ENCODE results near the gene DBNL. TPM values are rescaled to one million over a fixed set of nuclear protein-coding genes. Genes with fewer than 3 reads are reported as not detected.

Gene DBNL
- polyA plus RNA-seq, 4 donors: 64.7 to 97.5 (median 67.9) TPM

DNA sequence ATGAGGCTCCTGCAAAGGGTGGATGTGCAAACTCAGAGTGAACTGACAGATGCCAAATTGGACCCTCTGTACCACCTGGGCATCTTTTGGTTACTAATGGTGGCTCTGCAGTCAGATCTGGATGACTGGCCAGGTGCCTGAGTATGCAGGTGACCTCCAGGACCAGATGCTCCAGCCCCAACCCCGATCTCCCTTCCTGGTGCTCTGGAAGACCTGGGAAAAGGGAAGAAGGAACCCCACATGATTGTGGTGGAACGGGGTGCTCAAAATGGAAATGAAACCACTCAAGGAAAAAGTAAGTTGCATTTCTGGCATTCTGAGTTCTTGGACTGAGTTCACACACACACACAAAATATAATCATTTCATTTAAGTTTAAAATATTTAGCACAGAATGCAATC lies 49.9 kb downstream of the DBNL start:
- Histone ChIP-seq H3K27ac (ENCODE audit: low read depth in 1 of 3, low read length in 2 of 3) (no peak overlapping the region), H3K4me1 (ENCODE audit: control insufficient read depth in 3 of 3, insufficient read depth in 2 of 3, low read depth in 1 of 3, low read length in 2 of 3) (no peaks in the 10 kb centered on the region), H3K9me3 (ENCODE audit: control insufficient read depth in 2 of 2, insufficient read depth in 1 of 2, low read depth in 1 of 2, low read length in 1 of 2) (no peaks in the 10 kb centered on the region), H3K36me3 (ENCODE audit: control insufficient read depth in 3 of 3, insufficient read depth in 2 of 3, low read depth in 1 of 3, low read length in 3 of 3) (no peaks in the 10 kb centered on the region), H3K27me3 (ENCODE audit: control insufficient read depth in 3 of 3, insufficient read depth in 3 of 3, low read length in 3 of 3) (no peaks in the 10 kb centered on the region), H3K4me3 (ENCODE audit: low read depth in 1 of 3, low read length in 3 of 3) (no peak overlapping the region)
- DNase-seq (no peak), FAIRE-seq (no peak)
- WGBS, 3 donors: 63 to 86% (median 63%) methylated on average over 2 of the region's 2 CpGs

DNA sequence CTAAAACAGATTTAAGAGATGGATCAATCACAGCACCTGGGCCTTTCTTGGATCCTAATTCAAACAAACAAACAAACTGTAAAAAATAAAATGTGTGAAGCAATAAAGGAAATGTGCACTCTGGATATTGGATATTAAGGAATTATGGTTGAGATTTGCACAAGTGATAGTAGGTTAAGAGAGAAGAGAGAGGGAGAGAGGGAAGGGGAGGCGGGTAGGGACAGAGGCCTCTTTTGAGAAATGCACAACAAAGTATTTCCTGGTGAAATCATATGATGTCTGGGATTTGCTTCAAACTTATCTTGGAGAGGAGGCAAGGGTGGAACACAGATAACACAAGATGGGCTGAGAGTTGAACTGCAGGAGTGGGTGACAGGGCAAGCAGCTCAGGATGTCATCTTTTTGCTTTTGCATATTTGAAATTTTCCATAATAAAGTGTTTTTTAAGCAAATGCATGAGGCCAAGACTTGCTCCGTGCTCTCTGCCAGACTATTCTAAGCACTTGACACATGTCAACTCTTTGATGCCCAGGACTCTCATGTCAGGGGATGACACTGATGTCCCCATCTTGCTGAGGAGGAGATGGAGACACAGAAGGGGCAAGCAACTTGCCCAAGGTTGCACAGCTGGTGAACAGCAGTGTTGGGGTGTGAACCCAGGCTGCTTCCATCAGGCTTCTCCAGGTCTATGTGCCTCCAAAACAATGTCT lies 50.5 kb downstream of the DBNL start:
- no peak overlapping the region for H3K4me3 ChIP-seq (ENCODE audit: low read depth in 1 of 3, low read length in 3 of 3)
- H3K4me1 ChIP-seq (ENCODE audit: control insufficient read depth in 3 of 3, insufficient read depth in 2 of 3, low read depth in 1 of 3, low read length in 2 of 3): no peaks in the 10 kb centered on the region
- no peaks in the 10 kb centered on the region for H3K27me3 ChIP-seq (ENCODE audit: control insufficient read depth in 3 of 3, insufficient read depth in 3 of 3, low read length in 3 of 3)
- H3K27ac ChIP-seq (ENCODE audit: low read depth in 1 of 3, low read length in 2 of 3): peak overlapping the region in 1 of 3 donors; percentile 15
- 54 to 86% (median 82%) methylated on average over 2 of the region's 2 CpGs for WGBS, 3 donors
- DNase-seq: no peak
- no peaks in the 10 kb centered on the region for H3K9me3 ChIP-seq (ENCODE audit: control insufficient read depth in 2 of 2, insufficient read depth in 1 of 2, low read depth in 1 of 2, low read length in 1 of 2)
- no peak for FAIRE-seq
- H3K36me3 ChIP-seq (ENCODE audit: control insufficient read depth in 3 of 3, insufficient read depth in 2 of 3, low read depth in 1 of 3, low read length in 3 of 3): no peaks in the 10 kb centered on the region

DNA sequence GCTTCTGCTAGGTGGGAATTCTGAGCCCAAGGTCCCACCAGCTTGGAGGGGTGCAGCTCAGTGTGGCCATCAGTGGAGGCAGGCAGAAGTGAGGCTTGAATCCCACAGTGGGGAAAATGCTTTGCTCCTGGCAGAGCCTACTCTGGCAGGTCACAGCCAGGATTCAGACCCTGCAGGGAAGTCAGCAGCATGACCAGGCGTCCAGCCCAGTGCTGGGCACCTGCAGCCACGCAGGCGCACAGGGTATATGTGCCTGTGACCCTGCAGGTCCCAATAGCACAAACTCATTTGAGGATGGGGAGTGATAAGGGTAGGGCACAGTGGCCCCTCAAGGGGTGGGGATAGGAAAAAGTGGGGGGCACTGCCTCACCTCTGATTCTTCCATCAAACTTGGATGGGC lies 51.3 kb downstream of the DBNL start:
- DNase-seq (no peak), FAIRE-seq (no peak)
- H3K36me3 ChIP-seq (ENCODE audit: control insufficient read depth in 3 of 3, insufficient read depth in 2 of 3, low read depth in 1 of 3, low read length in 3 of 3): no peaks in the 10 kb centered on the region
- no peak overlapping the region for H3K4me3 ChIP-seq (ENCODE audit: low read depth in 1 of 3, low read length in 3 of 3)
- no peaks in the 10 kb centered on the region for H3K27me3 ChIP-seq (ENCODE audit: control insufficient read depth in 3 of 3, insufficient read depth in 3 of 3, low read length in 3 of 3)
- no peaks in the 10 kb centered on the region for H3K9me3 ChIP-seq (ENCODE audit: control insufficient read depth in 2 of 2, insufficient read depth in 1 of 2, low read depth in 1 of 2, low read length in 1 of 2)
- 87 to 96% (median 95%) methylated on average over 3 of the region's 3 CpGs for WGBS, 3 donors
- H3K27ac ChIP-seq (ENCODE audit: low read depth in 1 of 3, low read length in 2 of 3): no peak overlapping the region
- H3K4me1 ChIP-seq (ENCODE audit: control insufficient read depth in 3 of 3, insufficient read depth in 2 of 3, low read depth in 1 of 3, low read length in 2 of 3): no peaks in the 10 kb centered on the region

DNA sequence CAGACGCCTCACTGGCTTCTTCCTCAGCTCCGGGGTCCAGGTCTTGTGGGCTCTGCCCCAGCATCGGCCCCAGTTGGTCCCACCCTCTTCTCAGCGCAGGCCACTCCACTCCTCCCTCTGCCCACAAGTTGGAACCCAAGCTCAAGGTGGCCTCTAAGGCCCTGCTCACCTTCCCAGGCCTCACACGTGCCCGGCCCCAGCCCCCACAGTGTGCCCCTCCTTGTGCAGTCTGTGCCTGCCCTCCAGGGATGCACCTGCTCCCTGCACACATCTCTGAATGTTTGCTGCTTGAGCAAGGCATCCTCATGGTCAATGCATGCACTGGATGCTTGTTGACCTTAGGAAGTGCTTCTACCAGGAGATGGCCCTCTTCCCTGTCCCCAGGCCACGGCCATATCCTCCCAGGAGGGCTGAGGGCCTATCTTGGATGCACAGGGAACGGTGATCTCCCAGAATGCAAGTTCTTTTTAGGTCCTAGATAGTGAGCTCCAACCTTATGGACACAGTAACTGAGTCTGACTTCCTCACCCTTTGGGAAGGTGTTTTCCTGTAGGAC lies 51.9 kb downstream of the DBNL start:
- Histone ChIP-seq H3K4me1 (ENCODE audit: control insufficient read depth in 3 of 3, insufficient read depth in 2 of 3, low read depth in 1 of 3, low read length in 2 of 3) (no peaks in the 10 kb centered on the region), H3K27ac (ENCODE audit: low read depth in 1 of 3, low read length in 2 of 3) (no peak overlapping the region), H3K9me3 (ENCODE audit: control insufficient read depth in 2 of 2, insufficient read depth in 1 of 2, low read depth in 1 of 2, low read length in 1 of 2) (no peaks in the 10 kb centered on the region), H3K27me3 (ENCODE audit: control insufficient read depth in 3 of 3, insufficient read depth in 3 of 3, low read length in 3 of 3) (no peaks in the 10 kb centered on the region), H3K36me3 (ENCODE audit: control insufficient read depth in 3 of 3, insufficient read depth in 2 of 3, low read depth in 1 of 3, low read length in 3 of 3) (no peaks in the 10 kb centered on the region), H3K4me3 (ENCODE audit: low read depth in 1 of 3, low read length in 3 of 3) (no peak overlapping the region)
- FAIRE-seq (no peak), DNase-seq (no peak)
- 82 to 84% (median 83%) methylated on average over 7 to 8 of the region's 8 CpGs for WGBS, 3 donors

DNA sequence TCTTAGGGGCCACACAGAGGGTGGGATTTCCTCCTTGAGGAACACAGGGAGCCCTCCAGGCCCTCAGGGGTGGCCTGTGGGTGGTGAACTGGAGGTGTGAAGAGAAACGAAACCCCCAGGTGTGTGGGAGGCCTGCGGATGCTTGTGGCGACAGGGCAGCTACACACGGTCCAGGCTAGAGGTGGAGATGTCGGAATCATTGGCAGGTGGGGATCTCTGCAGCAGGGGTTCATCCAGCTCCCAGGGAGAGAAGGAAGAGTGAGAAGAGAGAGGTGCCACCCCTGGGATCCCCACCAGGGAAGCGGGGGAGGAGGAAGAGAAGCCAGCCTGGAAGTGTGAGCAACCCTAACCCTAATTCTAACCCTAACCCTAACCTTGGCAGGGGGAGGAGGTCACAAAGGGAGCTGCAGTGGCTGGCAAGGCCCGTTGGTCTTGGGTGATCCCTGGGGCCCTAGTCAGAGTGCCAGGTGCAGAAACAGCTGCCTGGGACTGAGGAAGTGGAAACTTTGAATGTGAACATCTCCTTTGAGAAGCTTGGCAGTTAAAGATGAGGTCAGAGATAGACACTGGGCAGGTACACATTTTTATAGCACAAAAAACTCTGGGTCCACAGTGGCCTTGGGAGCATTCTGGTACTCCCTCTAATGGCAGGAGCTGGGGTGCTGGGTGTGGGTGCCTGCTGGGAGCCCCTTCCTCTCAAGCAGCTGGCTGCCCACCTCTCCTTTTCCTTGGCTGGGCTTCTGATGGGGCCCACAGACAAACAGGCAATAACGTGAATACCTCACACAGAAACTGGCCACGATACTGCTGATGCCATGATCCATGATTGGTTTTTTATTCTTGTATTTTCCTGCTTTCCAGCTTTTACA lies 52.8 kb downstream of the DBNL start:
- FAIRE-seq (no peak), DNase-seq (no peak)
- no peaks in the 10 kb centered on the region for H3K9me3 ChIP-seq (ENCODE audit: control insufficient read depth in 2 of 2, insufficient read depth in 1 of 2, low read depth in 1 of 2, low read length in 1 of 2)
- no peaks in the 10 kb centered on the region for H3K36me3 ChIP-seq (ENCODE audit: control insufficient read depth in 3 of 3, insufficient read depth in 2 of 3, low read depth in 1 of 3, low read length in 3 of 3)
- H3K27me3 ChIP-seq (ENCODE audit: control insufficient read depth in 3 of 3, insufficient read depth in 3 of 3, low read length in 3 of 3): no peaks in the 10 kb centered on the region
- H3K27ac ChIP-seq (ENCODE audit: low read depth in 1 of 3, low read length in 2 of 3): no peak overlapping the region
- no peak overlapping the region for H3K4me3 ChIP-seq (ENCODE audit: low read depth in 1 of 3, low read length in 3 of 3)
- H3K4me1 ChIP-seq (ENCODE audit: control insufficient read depth in 3 of 3, insufficient read depth in 2 of 3, low read depth in 1 of 3, low read length in 2 of 3): no peaks in the 10 kb centered on the region
- 59 to 74% (median 70%) methylated on average over 9 of the region's 9 CpGs for WGBS, 3 donors

DNA sequence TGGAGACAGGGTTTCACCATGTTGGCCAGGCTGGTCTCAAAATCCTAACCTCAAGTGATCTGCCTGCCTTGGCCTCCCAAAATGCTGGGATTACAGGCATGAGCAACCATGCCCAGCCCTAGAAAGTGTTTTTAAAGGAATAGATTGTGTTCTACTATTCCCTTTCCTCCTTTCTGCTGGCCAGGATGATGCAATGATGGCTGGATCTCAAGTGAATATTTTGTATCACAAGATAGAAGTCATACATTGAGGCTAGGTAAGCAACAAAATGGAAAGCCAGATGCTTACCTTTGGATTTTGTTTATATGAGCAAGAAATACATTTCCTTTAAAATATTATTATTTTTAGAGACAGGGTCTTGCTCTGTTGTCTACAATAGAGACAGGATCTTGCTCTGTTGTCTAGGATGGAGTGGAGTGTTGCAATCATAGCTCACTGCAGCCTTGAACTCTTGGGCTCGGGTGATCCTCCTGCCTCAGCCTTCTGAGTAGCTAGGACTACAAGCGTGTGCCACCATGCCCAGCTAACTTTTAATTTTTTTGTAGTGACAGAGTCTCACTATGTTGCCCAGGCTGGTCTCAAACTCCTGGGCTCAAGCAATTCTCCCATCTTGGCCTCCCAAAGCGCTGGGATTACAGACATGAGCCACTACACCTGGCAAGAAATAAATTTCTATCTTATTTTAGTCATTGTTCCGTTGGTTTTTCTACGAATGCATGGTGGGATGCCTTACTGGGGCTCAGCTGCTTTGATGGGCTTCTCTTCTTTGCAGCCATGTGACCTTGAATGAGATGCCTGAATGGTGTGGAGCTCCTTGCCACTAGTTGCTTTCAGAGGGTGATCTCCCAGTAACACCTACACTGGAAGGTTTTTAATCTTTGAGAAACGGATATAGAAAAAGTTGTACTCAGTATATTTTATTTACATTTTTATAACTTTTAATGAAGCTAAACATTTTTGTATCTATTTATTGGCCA lies 53.9 kb downstream of the DBNL start:
- Histone ChIP-seq H3K36me3 (ENCODE audit: control insufficient read depth in 3 of 3, insufficient read depth in 2 of 3, low read depth in 1 of 3, low read length in 3 of 3) (no peaks in the 10 kb centered on the region), H3K9me3 (ENCODE audit: control insufficient read depth in 2 of 2, insufficient read depth in 1 of 2, low read depth in 1 of 2, low read length in 1 of 2) (no peaks in the 10 kb centered on the region), H3K27ac (ENCODE audit: low read depth in 1 of 3, low read length in 2 of 3) (no peak overlapping the region), H3K4me1 (ENCODE audit: control insufficient read depth in 3 of 3, insufficient read depth in 2 of 3, low read depth in 1 of 3, low read length in 2 of 3) (no peaks in the 10 kb centered on the region), H3K27me3 (ENCODE audit: control insufficient read depth in 3 of 3, insufficient read depth in 3 of 3, low read length in 3 of 3) (peaks cover 0 to 5% (median 0%) of the 10 kb centered on the region in 3 donors), H3K4me3 (ENCODE audit: low read depth in 1 of 3, low read length in 3 of 3) (no peak overlapping the region)
- DNase-seq: no peak
- no peak for FAIRE-seq
- WGBS, 3 donors: 77 to 88% (median 86%) methylated on average over 6 of the region's 6 CpGs

DNA sequence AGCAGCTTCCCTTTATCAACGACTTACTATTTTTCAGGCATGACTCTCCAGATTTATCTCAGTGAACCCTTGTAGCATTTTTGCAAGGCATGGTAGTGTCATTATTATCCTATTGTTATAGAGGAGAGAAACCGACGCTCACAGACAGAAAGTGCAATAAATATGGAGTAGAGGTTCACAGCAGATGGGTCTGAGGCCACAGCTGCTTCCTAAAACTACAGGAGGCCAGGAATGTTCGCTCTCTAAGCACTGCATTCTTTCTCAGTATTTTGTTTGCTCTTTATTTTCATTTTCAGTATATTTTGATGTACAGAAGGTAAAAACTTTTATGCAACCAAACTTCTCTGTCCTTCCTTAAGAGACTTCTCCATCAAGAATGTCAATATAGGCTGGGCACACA lies 55.2 kb downstream of the DBNL start:
- H3K9me3 ChIP-seq (ENCODE audit: control insufficient read depth in 2 of 2, insufficient read depth in 1 of 2, low read depth in 1 of 2, low read length in 1 of 2): no peaks in the 10 kb centered on the region
- WGBS, 3 donors: 44 to 60% (median 56%) methylated on average over 4 of the region's 4 CpGs
- no peaks in the 10 kb centered on the region for H3K36me3 ChIP-seq (ENCODE audit: control insufficient read depth in 3 of 3, insufficient read depth in 2 of 3, low read depth in 1 of 3, low read length in 3 of 3)
- DNase-seq (no peak), FAIRE-seq (no peak)
- no peak overlapping the region for H3K27ac ChIP-seq (ENCODE audit: low read depth in 1 of 3, low read length in 2 of 3)
- no peaks in the 10 kb centered on the region for H3K4me1 ChIP-seq (ENCODE audit: control insufficient read depth in 3 of 3, insufficient read depth in 2 of 3, low read depth in 1 of 3, low read length in 2 of 3)
- H3K4me3 ChIP-seq (ENCODE audit: low read depth in 1 of 3, low read length in 3 of 3): no peak overlapping the region
- H3K27me3 ChIP-seq (ENCODE audit: control insufficient read depth in 3 of 3, insufficient read depth in 3 of 3, low read length in 3 of 3): peaks cover 0 to 14% (median 0%) of the 10 kb centered on the region in 3 donors
